Astrocyte (in vitro differentiated cells and primary cell): ENCODE data around the gene PPP2R3B.
"Not testable (repeated sequence)": the region's sequence is repeated elsewhere in the genome, so short reads cannot be mapped to it uniquely, and the experiment has no call there.

ENCODE experiments used
- EZH2 ChIP-seq: IDR thresholded peaks from 2 replicates; pipeline ENCODE4 v1.6.1; 2012; ENCODE audit warnings: mild to moderate bottlenecking, low read length, inconsistent platforms; ENCODE audit not compliant: insufficient read depth
- TF ChIP-seq, protein P1 (sequence below): IDR thresholded peaks from 2 replicates; pipeline ENCODE4 v1.5.1; 2011; ENCODE audit warnings: low read depth, mild to moderate bottlenecking, inconsistent platforms, low read length, moderate library complexity; ENCODE audit not compliant: insufficient read depth

DNA sequence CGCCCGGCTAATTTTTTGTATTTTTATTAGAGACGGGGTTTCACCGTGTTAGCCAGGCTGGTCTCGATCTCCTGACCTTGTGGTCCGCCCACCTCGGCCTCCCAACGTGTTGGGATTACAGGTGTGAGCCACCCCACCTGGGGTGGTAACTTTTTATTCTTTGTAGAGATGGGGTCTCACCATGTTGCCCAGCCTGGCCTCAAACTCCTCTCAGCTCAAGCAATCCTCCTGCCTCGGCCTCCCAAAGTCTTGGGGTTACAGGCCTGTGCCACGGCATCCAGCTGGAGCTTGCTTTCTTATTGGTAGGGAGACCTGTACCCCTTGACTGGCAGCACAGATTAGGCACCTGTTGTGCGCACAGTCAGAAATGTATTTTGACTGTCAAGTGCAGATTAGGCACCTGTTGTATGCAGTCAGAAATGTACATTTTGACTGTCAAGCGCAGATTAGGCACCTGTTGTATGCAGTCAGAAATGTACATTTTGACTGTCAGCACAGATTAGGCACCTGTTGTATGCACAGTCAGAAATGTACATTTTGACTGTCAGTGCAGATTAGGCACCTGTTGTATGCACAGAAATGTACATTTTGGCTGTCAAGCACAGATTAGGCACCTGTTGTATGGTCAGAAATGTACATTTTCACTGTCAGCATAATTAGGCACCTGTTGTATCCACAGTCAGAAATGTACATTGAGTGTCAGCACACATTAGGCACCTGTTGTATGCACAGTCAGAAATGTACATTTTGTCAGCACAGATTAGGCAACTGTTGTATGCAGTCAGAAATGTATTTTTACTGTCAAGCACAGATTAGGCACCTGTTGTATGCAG, 80.7 kb downstream of the PPP2R3B start:
- TF ChIP-seq, protein P1, sequence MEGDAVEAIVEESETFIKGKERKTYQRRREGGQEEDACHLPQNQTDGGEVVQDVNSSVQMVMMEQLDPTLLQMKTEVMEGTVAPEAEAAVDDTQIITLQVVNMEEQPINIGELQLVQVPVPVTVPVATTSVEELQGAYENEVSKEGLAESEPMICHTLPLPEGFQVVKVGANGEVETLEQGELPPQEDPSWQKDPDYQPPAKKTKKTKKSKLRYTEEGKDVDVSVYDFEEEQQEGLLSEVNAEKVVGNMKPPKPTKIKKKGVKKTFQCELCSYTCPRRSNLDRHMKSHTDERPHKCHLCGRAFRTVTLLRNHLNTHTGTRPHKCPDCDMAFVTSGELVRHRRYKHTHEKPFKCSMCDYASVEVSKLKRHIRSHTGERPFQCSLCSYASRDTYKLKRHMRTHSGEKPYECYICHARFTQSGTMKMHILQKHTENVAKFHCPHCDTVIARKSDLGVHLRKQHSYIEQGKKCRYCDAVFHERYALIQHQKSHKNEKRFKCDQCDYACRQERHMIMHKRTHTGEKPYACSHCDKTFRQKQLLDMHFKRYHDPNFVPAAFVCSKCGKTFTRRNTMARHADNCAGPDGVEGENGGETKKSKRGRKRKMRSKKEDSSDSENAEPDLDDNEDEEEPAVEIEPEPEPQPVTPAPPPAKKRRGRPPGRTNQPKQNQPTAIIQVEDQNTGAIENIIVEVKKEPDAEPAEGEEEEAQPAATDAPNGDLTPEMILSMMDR, result not testable (repeated sequence)
- TF ChIP-seq EZH2, result not testable (repeated sequence)
